GM18519 (cell line): Measurements from ENCODE around the gene ZBTB46.

ENCODE experiments used
- ATAC-seq: cut with Tn5 transposase; IDR thresholded peaks from one replicate; pipeline ENCODE4 v1.9.1; 2021; ENCODE audit warnings: mild to moderate bottlenecking, moderate library complexity; ENCODE audit not compliant: unreplicated experiment, low FRiP score

The ZBTB46 gene

DNA sequence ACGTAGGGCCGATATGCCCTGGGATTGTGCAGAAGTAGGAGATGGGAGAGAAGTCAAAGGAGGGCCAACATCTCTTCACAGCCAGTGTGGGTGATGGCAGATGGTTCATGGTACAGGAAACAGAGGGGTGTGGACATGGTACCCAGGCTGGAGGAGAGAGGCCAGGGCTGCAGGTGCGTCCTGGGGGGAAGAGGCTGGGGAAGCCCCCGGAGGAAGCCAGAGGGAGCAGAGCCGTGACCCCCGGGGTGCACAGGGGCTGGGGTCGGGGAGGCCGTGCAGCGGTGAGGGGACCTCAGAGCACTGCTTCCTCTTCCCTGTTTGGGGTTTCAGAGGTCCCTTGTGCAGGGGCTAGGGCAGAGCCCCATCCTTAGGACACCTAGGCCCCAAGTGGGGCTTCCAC is 11.2 kb upstream of the ZBTB46 start:
- ATAC-seq: no peak

DNA sequence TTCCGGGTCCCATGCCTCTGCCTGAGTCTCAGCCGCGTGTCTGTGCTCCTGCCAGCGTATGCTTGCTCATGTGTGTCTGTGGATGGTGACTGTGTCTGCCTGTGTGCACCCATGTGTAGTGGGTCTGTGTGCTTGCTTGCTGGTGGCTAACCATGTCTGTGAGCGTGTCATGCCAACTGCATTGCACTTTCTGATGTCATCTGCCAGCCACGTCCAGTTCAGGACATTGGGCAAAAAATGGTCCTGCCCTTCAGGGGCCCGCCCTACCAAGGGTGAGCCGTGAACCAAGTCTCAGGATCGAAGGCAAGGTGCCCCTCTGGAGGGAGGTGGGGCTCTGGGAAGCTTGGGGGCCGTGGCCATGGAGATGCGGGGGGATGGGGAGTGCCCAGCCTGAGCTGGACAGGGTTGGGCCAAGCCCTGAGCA is 9.4 kb upstream of the ZBTB46 start:
- no peak for ATAC-seq

DNA sequence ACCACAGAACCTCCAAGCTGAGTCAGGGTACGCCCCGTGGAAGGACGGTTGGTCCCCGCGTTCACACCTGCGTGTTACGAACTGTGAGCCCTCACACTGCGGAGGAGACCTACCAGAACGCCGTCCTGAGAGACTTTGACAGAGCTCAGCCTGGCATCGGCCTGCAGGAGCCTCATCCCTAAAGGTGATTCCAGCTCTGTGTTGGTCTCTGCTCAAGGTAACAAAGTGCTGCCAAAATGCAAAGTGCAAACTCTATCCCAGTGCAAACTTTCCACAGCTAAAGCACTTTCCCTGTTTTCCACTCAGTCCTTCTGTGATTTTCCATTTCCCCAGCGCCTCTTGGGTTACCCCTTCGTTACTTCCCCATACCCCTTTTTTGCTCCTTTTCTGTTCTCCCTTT is 8.6 kb upstream of the ZBTB46 start:
- ATAC-seq: no peak

DNA sequence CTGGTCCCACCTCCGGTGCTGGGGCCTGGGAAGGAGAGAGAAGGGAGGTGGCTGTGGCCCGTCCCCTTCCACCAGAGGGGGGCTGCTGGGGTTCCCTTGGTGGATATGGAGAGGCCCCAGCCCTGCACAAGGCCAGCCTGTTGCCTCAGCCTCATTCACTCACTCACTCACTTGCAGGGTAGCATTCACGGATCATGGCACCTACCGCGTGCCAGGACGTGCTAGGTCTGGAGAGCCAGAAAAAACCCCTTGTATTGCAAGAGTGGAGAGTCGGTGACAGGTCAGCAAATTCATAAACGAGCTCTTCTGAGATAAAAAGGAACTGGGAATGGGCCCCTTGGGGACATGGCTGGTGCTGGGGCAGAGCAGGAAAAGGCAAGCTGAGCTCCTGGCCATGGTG is 6.4 kb upstream of the ZBTB46 start:
- ATAC-seq: no peak

DNA sequence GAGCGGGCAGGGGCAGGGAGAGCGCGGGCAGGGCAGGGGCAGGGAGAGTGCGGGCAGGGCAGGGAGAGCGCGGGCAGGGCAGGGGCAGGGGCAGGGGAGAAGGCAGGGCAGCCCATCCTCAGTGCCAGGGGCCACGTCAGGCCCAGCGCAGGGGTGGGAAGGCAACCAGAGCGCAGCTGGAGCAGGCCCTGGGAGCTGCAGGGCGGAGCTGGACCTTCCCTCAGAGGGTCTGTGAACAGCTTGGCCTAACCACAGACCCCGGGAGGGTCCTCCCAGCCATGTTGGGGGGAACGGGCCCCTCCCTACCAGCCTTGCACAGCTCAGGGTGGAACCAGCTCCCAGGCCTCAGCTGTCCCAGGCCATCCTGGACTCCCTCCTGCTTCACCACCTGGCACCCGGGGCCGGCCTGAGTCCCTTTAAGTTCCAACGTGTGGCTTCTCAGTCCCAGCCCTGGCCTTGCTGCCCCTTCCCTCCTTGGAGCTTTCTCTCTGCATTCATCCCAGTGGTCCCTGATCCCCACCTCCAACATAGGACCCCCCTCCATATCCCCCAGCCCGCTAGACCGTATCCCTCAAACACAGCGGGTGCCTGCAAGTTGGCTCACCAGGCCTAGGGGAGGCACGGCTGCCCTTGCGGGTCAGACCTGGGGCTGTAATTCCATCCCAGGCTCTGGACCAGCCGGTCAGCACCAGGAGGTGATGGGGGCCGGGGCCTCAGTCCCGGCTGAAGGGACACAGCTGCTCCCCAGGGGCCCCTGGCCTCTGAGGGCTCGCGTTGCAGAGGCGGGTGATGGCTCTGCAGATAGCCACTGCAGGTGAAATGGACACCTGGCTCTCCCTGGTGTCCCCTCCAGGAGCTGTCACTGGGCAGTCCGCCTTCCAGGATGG is 5.6 kb upstream of the ZBTB46 start:
- ATAC-seq: no peak

DNA sequence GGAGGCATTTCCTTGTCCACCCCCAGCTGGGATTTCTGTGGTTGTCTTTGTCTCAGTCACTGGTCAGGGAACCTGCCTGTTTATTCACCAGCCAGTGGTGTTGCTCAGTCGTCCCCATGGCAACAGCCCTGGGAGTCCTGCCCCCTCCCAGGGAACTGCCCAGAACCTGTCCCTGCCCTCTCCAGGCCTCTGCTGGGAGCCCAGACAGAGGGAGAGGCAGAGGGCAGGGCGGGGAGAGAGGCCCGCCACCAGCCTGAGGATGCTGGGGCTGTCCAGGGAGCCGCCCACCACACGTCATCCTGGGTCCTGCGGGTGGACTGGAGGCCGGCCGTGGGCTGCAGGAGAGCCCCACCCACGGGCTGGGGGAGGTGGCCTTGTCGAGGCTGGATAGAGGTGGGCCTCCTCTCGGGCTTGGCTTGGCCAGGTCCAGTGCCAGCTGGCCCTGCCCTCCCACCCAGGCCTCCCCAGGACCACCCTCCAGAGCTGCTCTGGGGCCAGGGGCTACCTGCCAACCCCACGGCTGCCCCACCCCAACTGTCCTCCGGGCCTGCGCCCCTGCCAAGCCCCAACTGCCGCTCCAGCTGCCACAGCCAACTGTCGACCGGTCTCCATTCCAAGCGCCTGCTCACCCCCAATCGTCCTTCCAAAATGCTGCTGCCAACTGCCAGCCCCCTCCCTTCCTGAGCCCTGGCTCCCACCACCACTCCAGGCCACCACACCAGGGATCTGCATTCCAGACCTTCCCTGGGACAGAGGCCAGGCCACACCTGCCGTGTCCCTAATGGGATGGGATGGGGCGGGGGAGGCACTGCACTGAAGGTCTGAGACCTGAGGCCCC is 4.2 kb upstream of the ZBTB46 start:
- ATAC-seq: no peak

DNA sequence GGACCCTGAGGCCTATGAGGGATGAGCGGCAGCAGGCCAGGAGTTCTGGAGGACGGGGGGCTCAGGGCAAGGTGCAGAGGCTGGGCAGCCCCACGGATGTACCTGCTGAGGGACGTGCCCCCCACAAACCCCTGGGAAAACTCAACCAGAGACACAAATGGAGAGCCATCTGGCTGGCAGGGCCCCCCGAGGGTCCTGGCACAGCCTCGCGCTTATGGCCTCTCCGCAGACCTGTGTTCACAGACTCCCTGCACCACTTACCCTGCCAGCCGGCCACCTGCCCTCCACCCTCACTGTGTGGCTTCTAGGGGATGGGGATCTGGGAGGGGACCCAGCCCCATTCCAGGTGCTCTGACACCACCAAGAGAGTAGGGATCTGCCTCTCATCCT is 3.4 kb upstream of the ZBTB46 start:
- ATAC-seq: no peak

DNA sequence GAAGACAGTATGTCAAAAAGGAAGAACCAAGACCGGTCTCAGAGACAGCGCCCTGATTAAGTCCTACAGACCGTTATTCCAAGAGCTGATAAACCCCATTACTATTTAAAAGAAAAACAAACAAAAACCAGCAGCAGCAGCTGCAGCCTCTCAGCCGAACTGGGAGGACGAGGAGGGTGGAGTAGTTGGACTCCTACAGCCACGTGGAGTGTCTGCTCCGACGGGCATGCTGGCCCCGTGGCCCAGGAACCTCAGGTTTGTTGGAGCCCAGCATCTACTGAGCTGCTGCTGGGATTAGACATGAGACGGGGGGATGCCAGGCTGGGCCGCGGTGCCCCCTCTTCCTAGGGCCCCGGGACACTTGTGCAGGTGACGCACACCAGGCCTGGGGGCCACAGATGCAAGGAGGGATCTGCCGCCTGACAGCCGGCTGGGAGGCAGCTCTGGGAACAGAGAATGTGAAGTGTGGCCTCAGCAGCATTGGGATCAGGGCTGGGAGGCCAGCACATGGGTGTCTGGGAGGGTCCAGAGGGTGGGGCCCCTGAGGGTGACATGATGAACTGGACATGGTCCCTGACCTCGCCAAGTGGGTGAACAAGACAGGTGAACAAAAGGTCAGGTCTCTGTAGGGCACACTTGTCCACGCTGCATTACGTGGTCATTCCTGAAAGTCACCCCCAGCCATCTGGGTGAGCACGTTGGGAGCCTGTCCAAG is 2.9 kb upstream of the ZBTB46 start:
- ATAC-seq: no peak

DNA sequence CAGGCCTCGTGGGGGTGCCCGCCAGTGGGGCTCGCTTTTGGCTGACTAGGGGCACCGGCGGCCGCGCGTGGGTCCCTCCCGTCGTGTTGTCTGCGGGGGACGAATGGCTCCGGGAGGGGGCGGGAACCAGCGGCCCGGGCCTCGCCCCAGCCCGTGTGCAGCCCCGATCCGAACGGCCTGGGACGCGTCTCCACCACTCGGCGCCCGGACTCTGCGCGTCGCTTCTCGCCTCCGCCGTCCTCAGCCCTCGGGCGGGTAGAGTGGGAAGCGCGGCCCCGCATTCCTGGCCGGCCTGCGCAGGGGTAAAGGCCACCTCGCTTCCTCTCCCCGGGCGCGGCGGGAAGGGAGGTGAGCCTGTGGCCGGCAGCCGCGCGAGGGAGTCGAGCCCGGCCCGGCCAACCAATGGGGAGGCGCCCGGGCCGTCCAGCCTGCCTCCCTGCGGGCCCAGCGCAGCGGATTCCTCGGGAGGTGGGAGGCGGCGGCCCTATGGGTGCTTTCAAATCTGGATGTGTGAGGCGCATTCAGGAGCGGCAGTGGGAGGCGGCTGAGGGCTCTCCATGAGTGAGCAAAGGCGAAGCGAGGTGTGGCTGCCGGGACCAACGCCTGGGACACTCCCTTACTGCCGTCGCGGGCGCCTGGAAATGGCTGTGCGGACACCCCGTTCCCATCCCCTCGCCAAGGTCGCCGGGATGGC is 1.1 kb upstream of the ZBTB46 start:
- ATAC-seq: no peak

DNA sequence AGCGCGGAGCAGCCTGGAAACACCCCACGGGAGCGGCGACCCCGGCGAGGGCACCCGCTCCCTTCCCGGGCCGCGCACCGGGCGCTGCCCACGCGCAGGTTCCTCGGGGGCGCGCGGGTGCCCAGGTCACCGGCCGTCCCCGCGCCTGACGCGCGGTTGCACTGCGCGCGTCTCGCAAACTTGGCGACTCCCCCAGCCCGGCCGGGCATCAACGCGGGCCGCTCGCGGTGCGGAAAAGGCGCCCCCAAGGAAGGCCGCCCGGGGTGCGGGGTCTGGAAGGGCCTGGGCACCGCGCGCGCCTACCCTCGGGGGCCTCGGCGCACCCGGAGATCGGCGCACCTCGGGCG is 555 bp upstream of the ZBTB46 start:
- ATAC-seq: no peak

DNA sequence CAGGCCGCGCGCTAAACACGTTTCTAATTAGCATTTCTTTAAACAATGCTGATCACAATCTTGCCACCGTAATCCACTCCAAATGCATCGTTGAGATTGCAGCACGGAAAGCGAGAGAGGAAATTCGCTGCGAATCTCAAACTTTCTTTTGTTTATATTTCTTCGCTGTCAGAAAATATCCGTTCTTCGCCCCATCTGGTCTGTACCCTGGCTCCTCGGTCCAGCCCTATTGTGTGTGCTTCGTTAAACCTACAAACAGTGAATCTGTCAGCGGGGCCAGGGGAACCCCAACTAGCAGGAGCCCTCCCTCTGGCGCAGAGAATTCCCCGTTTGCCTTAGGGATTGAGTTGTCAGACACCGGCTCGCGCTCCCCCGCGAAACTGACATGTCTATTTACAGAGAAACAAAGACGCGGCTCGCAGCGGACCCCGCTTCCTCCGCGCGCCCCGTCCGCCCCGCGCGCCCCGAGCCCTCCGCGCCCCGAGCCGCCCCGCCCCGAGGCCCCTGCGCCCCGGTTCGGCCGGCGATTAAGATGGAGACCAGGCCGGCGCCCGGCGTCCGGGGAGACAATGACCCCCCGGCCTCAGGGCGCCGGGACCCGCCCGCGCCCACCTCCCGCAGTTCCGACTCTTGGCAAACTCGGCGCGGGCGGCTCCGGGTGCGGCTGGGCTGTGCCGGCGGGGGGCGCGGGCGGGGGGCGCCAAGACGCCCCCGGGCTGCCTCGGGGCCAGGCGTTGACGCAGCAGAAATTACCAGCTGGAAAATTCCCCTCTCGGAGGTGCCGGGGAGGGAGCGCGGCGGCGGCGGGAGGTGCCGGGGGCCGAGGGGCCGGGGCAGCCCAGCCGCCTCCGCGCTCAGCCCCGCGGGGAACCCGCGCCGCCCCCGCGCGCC is 874 bp downstream of the ZBTB46 start:
- ATAC-seq: no peak

DNA sequence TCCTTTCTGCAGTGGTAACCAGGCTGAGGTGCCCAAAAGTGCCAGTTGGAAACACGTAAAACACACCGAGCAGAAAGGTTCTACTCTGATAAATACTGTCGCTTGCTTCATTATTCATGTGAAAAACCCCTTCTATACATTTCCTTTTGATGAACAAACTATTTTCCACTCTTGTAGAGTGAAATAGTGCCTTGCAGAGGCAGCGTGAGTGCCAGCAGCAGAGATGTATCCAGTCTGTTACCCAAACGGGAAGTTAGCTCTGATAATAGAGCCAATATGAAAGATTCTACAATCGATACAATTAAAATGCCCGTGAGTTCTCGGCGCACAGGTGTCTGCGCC is 1.5 kb downstream of the ZBTB46 start:
- ATAC-seq: no peak

DNA sequence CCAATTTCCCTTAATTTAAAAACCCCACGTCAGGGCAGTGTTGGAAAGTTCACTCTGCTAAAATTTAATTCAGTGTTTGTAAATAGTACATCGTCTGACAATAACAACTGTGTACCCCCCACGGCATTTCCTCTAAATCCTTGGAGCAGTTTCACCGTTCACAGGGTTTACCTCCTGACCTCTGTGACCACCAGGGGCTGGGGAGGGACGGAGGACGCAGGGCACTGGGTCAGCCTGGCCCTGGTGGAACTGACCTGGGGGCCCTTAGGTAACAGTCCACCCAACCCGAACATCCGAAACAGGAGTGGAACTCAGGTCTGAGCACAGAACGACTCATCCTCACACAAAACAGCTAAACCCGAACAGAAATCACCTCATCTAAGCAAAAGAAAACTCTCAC is 2.1 kb downstream of the ZBTB46 start:
- no peak for ATAC-seq

DNA sequence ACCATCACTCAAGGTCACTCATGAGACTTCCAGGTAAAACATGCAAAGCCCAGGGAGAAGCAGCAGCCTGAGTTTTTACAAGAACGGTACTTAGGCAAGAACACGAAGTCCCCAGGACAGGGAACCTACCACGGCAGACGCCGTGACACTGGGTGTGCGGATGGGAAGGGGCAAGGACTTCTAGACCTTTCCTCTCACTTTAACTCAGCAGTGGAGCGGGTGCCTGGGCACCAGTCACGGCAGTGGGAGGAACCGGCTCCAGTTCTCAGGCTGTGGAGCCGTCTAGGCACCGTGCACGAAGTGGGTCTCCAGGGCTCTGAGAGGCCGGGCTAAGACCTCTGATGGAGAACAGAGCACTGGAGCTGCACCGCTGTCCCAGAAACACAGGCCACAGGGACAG is 2.5 kb downstream of the ZBTB46 start:
- no peak for ATAC-seq

DNA sequence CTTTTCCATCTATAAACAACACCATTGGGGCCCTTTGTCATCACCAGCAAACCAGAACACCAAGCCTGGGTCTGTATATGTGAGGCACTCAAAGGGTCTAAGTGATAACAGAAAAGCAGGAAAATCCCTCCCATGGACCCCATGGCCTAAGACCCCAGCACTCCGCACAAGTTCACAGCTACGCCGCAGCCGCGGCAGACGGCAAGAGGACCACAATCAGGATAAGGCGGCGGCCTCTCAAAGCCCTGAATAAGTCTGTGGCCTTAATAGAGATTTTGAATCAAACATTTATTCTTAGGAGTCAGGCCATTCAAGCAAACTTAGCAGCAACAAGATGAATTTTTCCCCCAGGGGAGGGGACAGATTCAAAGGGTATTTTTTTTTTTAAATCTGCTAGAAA is 2.9 kb downstream of the ZBTB46 start:
- ATAC-seq: no peak

DNA sequence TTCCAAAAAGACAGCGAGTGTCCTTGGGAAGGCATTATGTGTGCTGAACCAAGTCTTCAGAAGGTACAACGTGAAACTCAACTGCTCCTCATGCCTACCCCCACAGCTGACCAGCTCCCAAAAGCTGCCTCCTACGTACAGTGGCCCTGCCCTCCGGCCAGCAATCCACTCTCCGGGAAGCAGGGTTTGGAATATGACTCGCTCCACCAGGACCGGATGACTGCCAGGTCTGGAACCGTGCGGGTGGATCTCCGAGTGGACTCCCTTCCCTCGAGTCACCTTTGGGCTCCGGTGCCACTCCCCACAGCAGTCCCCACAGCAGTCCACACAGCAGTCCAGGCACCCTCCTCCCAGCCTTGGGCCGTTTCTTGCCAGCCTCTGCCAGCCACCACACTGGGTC is 4.3 kb downstream of the ZBTB46 start:
- ATAC-seq: no peak

DNA sequence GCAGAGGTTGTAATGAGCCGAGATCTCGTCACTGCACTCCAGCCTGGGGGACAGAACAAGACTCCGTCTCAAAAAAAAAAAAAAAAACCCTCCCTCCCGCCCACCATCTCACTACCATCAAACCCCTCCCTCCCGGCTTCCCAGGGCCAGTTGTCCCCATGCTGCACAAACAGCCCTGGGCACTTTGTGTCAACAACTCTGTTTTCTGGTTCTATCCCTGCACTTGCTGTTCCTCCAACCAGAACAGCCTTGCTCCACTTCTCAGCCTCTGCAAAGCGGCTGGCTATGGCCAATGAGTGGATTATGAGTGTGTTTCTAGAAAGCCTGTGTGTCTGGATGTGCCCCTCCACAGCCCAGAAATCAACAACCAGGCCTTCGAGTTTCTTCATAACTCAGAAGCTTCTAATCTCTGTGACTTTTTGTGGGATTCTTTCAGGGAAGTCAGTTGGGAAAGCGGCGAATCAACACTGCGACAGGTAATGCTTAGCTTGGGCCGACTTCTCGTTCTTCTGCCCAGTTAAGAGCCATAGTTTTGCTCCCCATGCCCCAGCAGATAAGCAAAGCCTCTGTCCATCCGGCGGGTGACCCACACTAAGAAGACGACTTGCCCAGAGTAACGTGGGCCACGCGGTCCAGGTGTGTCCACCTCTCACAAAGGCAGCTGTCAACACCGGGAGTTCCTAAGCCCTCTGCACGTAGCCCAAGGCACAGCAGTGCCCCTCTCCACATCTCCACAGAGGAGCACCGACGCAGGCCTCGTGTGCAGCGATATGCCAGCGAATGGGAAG is 5.5 kb downstream of the ZBTB46 start:
- no peak for ATAC-seq

DNA sequence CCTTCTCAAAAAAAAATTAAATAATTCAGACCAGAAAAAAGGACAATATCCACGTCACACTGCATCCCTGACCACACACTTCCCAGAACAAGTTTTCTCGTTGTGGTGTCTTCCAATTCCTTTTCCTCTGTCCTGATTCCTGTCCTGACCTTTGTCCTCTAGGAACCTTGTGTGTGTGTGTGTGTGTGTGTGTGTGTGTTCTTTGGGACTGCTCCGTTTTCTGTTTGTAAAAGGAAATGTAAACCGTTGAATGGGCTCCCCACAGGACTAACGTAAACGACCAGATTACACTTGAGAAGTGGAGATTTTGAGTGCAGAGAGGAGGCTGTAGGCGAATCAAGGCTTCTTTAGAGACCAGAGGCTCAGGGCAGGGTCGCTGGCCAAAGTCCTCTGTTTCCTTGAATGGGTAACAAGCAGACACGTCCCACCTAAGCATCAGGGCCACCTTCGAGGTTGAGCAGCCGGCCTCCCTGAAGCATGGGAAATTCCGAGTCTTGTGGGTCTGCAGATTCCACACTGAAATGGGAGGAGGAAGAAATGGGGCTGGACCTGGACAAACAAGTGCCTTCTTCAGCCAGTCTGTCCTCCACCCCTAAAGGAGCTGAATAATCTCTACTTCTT is 7.3 kb downstream of the ZBTB46 start:
- ATAC-seq: no peak

DNA sequence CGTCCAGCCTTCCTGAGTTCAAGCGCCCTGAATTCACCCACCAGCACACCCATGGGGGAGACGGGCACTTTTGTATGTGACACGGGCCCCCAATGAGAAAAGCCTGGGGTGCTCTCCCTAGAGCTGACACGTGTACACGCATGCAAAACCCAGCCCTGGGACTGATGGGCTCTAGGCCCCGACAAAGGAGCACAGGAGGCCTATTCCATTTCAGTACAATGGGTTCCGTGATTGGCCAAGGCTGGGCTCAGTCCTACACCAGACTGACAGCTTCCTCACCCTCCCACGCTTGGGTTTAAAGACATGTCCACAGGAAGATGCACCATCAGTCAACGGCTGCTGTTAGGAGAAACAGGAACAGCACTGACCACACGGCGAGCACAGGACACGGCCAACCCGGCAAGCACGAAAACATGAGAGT is 8.8 kb downstream of the ZBTB46 start:
- no peak for ATAC-seq
